Measurements from ENCODE around the gene SLC39A2. TPM values are rescaled to one million over a fixed set of nuclear protein-coding genes. Genes with fewer than 3 reads are reported as not detected.
A peak's percentile ranks its signal among the peaks of the same experiment; 100 is the strongest.
"Not testable (repeated sequence)": the region's sequence is repeated elsewhere in the genome, so short reads cannot be mapped to it uniquely, and the experiment has no call there.

The SLC39A2 gene, protein sequence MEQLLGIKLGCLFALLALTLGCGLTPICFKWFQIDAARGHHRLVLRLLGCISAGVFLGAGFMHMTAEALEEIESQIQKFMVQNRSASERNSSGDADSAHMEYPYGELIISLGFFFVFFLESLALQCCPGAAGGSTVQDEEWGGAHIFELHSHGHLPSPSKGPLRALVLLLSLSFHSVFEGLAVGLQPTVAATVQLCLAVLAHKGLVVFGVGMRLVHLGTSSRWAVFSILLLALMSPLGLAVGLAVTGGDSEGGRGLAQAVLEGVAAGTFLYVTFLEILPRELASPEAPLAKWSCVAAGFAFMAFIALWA
- total RNA-seq (2014; rRNA removed; shearing (Covaris generic)) = not detected in 2 replicates

DNA sequence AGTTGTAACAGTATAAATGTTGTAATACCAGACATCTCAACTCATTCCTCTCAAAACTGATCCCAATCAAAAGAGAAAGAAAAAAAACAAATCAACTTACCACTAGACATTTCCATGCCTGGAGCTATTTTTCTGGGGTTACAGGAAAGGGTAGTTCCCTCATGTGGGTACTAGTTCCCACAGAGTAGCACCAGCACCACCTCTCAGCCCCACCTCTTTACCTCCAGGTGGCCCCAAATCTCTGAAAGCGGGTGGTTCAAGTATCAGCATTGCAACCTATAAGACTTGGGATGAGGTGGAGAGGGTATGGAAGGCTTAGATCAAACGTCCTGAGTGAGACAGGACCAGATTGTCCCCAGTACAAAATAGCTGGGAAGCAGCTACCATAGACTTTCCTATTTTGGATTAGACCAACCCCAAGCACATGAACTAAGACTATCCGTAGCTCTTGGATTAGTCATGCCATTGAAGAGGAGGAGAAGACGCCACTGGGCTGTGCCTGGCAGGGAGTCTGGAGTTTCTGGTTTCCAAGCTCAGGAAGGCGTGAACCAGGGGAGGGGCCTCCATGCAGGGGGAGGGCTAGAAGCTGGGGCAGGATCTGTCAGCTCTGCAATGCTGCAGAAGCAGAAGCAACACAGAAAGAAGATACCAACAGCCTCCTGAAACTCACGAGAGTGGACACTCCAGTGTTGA is at the start of gene SLC39A2:
TSS of gene SLC39A2 (plus strand) at position 620 of the 693 bp plus-strand sequence. CDS start 154 bp downstream, outside the sequence.
- in situ Hi-C loops (cut with HindIII; ENCODE audit: low sequenced_read_pairs) = no loop called here

GRCh38 chr14:20954736-20955537 is 44.2 kb upstream of the SLC39A2 start, which contains the start of gene RNASE2:
Gene RNASE2 (plus strand): TSS chr14:20955487. CDS start chr14:20955772, 285 bp downstream.
- DNase-seq (ENCODE audit: low spot score); in situ Hi-C loops (cut with HindIII; ENCODE audit: low sequenced_read_pairs): not testable (repeated sequence)

More for the DNA sequence above, at the start of gene SLC39A2:
- no peak for DNase-seq (ENCODE audit: low spot score)

- in situ Hi-C loops (cut with HindIII; ENCODE audit: low sequenced_read_pairs); DNase-seq (ENCODE audit: low spot score): not testable (repeated sequence)
Observed at GRCh38 chr14:20955538-20955873, 43.6 kb upstream of the SLC39A2 start.

GRCh38 chr14:20956376-20956976 is 42.6 kb upstream of the SLC39A2 start:
- DNase-seq (ENCODE audit: low spot score) = no peak
- in situ Hi-C loops (cut with HindIII; ENCODE audit: low sequenced_read_pairs) = no loop called here

DNA sequence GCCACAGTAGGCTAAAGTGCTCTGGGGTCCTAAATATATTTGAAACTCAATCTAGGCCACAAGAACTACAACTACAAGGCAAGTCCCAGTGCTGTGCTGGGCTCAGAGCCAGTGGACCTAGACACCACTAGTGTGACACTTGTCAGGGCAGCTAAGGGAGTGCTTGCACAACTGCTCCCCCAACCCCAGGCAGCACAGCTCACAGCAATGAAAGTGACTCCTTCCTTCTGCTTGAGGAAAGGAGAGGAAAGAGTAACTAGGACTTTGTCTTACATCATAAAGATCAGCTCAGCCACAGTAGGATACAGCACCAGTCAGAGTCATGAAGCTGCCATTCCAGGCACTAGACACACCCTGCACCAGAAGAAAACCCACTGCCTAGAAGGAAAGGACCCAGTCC is 40.1 kb upstream of the SLC39A2 start:
- in situ Hi-C loops (cut with HindIII; ENCODE audit: low sequenced_read_pairs); DNase-seq (ENCODE audit: low spot score): not testable (repeated sequence)

GRCh38 chr14:20969336-20969735 is 29.8 kb upstream of the SLC39A2 start:
- in situ Hi-C loops (cut with HindIII; ENCODE audit: low sequenced_read_pairs) = no loop called here
- no peak for DNase-seq (ENCODE audit: low spot score)

DNA sequence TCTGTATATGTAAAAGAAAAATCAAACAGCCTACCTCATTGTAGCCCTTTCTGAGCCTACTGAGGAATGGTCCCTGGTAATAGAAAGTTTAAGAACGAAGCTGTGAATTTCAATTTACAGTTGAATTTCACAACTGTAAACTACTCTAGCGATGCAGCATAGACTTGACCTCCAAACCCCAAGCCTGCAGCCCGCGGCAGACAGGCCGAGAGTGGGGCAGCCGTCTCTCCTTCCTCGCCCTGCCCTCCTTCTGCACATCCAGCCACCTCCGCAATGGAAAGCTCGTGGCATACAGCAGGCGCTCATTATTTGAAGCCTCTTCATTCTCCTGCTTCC is 28.5 kb upstream of the SLC39A2 start:
- in situ Hi-C loops (cut with HindIII; ENCODE audit: low sequenced_read_pairs) = no loop called here
- DNase-seq (ENCODE audit: low spot score) = no peak

- in situ Hi-C loops (cut with HindIII; ENCODE audit: low sequenced_read_pairs) = no loop called here
- peak; percentile 80 for DNase-seq (ENCODE audit: low spot score)
Observed at GRCh38 chr14:20970983-20971704, 27.9 kb upstream of the SLC39A2 start.

GRCh38 chr14:20971705-20972021 is 27.4 kb upstream of the SLC39A2 start:
- in situ Hi-C loops (cut with HindIII; ENCODE audit: low sequenced_read_pairs) = no loop called here
- no peak for DNase-seq (ENCODE audit: low spot score)

GRCh38 chr14:20973501-20973900 is 25.6 kb upstream of the SLC39A2 start:
- in situ Hi-C loops (cut with HindIII; ENCODE audit: low sequenced_read_pairs) = no loop called here

GRCh38 chr14:20976291-20976690 is 22.8 kb upstream of the SLC39A2 start:
- no peak for DNase-seq (ENCODE audit: low spot score)
- in situ Hi-C loops (cut with HindIII; ENCODE audit: low sequenced_read_pairs) = no loop called here

More at GRCh38 chr14:20973501-20973900, 25.6 kb upstream of the SLC39A2 start:
- DNase-seq (ENCODE audit: low spot score) = no peak

DNA sequence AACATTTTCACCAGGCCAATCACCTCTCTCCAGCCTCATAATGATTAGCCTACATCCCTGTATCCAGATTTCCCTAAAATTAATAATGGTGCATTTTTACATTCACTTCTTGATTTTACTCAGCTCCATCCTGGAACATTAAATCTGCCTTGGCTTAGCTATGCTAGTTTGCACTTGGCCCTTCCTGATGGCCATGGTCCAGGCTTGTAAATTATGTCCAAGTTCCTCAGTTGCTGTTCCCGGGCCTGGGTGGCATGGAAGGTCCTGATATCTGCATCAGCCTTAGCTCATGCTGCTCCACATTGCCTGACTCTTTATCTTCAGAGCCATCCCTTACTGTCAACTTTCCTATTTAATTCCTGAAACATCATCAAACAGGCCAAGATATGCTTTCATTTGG is 20.4 kb upstream of the SLC39A2 start:
- DNase-seq (ENCODE audit: low spot score) = no peak
- in situ Hi-C loops (cut with HindIII; ENCODE audit: low sequenced_read_pairs) = no loop called here

DNA sequence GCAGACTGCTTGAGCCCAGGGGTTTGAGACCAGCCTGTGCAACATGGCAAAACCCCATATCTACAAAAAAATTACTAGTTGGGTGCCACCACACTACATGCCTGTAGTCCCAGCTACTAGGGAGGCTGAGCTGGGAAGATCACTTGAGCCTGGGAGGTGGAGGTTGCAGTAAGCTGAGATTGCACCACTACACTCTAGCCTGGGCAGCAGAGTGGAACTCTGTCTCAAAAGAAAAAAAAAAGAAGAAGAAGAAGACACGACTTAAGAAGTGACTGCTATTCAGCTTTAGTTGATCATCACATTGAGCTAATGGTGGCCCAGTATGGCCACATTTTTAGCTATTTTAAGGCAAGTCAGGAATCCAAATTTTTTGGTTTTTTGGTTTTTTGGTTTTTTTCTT is 18.2 kb upstream of the SLC39A2 start:
- in situ Hi-C loops (cut with HindIII; ENCODE audit: low sequenced_read_pairs) = no loop called here
- no peak for DNase-seq (ENCODE audit: low spot score)

GRCh38 chr14:20982646-20983369 is 16.3 kb upstream of the SLC39A2 start:
- in situ Hi-C loops (cut with HindIII; ENCODE audit: low sequenced_read_pairs) = no loop called here
- DNase-seq (ENCODE audit: low spot score) = no peak

DNA sequence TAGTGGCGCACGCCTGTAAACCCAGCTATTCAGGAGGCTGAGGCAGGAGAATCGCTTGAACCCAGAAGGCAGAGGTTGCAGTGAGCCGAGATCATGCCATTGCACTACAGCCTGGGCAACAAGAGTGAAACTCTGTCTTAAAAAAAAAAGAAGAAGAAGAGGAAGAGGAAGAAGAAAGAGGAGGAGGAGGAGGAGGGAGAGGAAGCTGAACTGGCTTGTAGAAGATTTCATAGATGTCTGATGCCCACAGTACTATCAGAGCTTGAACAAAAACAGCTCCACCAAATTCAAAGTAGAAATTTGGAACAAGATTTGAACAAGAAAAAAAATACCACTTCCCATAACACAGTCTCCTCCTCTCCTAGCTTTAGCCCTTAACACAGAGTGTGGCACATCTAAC is 13.4 kb upstream of the SLC39A2 start:
- DNase-seq (ENCODE audit: low spot score); in situ Hi-C loops (cut with HindIII; ENCODE audit: low sequenced_read_pairs): not testable (repeated sequence)

DNA sequence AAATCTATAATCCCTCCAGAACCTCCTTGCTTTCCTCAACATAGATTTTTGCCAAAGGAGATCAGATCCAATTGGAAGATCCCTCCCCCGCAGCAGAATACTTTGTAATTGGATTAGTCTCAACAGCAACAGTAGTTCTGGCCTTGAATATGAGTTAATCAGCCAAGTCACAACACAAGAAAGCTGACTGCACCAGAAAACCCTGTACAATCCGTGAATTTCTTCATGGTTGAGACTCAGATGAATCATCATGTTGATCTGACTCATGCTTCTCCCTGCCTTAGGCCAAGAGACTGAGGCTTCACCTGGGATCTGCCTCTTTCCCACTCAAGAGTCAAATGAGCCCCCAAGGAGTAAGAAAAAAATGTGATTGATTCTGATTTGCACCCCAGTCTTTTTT is 12.3 kb upstream of the SLC39A2 start:
- in situ Hi-C loops (cut with HindIII; ENCODE audit: low sequenced_read_pairs) = no loop called here
- DNase-seq (ENCODE audit: low spot score) = no peak

- no peak for DNase-seq (ENCODE audit: low spot score)
- in situ Hi-C loops (cut with HindIII; ENCODE audit: low sequenced_read_pairs) = no loop called here
Observed at GRCh38 chr14:20988717-20989470, 10.2 kb upstream of the SLC39A2 start.

GRCh38 chr14:20989471-20989786 is 9.7 kb upstream of the SLC39A2 start:
- in situ Hi-C loops (cut with HindIII; ENCODE audit: low sequenced_read_pairs) = no loop called here
- no peak for DNase-seq (ENCODE audit: low spot score)

All from G401 (cell line).